Activated CD4-positive, alpha-beta T cell treated with anti-CD3 and anti-CD28 coated beads for 4 hours (primary cell): ENCODE results near the gene CD37.
A peak's percentile ranks its signal among the peaks of the same experiment; 100 is the strongest.
"Not testable (repeated sequence)": the region's sequence is repeated elsewhere in the genome, so short reads cannot be mapped to it uniquely, and the experiment has no call there.

Source experiments
- DNase-seq, 2 donors: peaks; one replicate each; pipeline ENCODE4 v3.0.0-alpha.2; 2020

CD37 gene, protein sequence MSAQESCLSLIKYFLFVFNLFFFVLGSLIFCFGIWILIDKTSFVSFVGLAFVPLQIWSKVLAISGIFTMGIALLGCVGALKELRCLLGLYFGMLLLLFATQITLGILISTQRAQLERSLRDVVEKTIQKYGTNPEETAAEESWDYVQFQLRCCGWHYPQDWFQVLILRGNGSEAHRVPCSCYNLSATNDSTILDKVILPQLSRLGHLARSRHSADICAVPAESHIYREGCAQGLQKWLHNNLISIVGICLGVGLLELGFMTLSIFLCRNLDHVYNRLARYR

DNA sequence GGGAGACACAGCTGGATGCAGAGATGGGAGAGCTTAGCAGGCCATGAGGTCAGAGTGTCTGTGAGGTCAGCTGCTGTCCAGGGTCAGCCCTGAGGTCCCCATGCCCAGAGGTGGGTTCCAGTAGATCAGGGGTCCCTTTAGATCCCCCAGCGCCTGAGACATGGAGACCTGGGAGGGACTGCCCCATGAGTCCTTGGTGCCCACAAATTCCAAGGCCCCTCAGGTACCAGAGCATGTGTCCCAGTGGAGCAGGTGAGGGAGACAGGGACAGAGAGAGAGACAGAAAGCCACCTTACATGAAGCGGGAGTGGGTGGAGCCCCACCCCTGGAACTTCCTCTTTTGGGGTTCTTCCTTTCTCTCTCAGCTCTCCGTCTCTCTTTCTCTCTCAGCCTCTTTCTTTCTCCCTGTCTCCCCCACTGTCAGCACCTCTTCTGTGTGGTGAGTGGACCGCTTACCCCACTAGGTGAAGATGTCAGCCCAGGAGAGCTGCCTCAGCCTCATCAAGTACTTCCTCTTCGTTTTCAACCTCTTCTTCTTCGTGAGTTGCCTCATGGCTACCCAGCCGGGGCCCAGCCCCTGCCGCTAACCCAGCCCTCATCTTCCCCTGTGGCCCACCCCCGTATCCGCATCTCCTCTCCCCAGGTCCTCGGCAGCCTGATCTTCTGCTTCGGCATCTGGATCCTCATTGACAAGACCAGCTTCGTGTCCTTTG, at the start of gene CD37:
Gene CD37 (plus strand): TSS at position 336 of the 713 bp plus-strand sequence. CDS start 135 bp downstream, at position 471.
- DNase-seq, result peak; percentile 44 to 52

DNA sequence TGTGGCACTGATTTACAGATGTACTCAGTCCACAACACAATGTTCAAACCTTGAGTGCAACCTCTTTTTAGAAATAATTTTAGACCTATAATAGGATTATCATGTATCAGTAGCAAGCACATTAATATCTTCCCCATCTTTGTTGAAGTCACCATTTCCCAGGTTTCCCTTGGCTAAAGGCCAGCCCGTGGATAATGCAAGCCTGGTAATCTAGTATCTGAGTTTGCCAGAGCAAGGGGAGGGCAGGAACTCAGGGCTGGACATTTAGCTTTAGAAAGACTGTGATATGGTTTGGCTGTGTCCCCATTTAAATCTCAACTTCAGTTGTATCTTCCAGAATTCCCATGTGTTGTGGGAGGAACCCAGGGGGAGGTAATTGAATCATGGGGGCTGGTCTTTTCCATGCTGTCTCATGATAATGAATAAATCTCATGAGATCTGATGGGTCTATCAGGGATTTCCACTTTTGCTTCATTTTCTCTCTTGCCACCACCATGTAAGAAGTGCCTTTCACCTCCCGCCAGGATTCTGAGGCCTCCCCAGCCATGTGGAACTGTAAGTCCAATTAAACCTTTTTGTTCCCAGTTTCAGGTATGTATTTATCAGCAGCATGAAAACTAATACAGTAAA, 48.0 kb upstream of the CD37 start:
- DNase-seq, result no peak

DNA sequence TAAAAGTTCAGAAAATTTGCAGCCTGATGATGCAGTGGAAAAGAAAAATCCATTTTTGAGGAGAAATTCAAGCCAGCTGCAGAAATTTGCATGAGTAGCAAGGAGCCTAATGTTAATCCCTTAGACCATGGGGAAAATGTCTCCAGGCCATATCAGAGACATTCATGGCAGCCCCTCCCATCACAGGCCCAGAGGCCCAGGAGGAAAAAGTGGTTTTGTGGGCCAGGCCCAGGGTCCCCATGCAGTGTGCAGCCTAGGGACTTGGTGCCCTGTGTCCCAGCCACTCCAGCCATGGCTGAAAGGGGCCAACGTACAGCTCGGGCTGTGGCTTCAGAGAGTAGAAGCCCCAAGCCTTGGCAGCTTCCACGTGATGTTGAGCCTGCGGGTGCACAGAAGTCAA, 47.0 kb upstream of the CD37 start:
- DNase-seq, result not testable (repeated sequence)

- not testable (repeated sequence) for DNase-seq
These were observed 45.9 kb upstream of the CD37 start for GRCh38 chr19:49289286-49289685.

DNA sequence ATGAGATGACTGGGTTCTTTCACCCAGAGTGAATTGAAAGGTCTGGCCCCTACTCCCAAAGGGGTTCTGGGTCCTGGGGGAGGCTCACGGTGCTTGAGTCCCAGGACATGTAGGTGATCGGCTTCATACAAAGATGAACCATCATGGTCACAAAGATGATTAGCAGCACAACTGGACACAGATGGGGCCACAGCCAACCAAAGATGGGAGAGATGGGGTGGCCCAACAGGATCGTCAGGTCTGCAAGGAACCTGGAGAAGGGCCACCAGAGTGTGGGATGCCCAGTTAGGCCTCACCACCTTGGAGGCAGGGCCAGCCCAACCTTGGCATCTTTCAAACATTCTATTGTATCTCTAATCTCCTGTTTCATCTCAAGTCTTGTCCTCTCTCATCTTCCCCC, 44.7 kb upstream of the CD37 start:
- no peak for DNase-seq

- no peak for DNase-seq
These were observed 40.8 kb upstream of the CD37 start for GRCh38 chr19:49294401-49294800.

GRCh38 chr19:49295208-49295880, 39.9 kb upstream of the CD37 start:
- no peak for DNase-seq

GRCh38 chr19:49297403-49297802, 37.8 kb upstream of the CD37 start:
- no peak for DNase-seq

DNA sequence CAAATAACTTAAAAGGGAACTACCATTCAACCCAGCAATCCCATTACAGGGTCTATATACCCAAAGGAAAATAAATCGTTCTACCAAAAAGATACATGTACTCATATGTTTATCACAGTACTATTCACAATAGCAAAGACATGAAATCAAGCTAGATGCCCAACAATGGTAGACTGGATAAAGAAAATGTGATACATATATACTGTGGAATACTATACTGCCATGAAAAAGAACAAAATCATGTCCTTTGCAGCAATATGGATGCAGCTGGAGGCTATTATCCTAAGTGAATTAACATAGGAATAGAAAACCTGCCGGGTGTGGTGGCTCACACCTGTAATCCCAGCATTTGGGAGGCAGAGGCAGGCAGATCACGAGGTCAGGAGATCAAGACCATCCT, 36.6 kb upstream of the CD37 start:
- not testable (repeated sequence) for DNase-seq

DNA sequence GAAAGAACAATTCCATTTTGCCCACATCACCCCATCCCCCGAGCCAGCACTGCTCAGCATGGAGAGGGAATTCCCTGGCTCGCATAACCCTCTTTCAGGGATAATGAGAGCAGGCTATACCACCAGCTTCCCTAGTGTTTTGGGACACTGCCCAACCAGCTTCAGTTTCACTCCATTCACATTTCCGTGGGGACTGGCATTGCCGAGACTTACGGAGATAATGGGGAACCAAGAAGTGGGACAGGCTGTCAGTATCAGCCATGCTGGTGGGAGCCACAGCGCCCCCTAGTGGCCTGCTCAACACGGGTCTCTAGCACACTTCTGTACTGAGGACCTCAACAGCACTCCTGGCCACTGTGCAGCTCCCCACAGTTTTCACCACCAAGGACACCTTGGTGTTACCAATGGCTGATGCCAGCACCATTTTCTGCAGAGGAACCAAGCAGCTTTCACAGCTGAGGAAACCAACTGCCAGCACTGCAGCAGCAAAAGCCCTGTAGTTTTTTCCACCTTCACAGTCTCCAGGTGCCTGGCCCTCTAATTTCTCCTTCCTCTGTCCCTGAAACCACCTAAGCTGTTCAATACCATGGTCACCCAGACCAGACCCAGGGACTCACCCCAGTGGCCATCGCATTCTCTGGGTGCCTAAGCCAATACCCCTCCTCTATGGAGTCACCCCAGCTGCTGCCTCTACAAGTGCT, 33.9 kb upstream of the CD37 start:
- peak; percentile 70 to 73 for DNase-seq

- DNase-seq, result no peak
These were observed 33.3 kb upstream of the CD37 start for GRCh38 chr19:49301866-49302252.

DNA sequence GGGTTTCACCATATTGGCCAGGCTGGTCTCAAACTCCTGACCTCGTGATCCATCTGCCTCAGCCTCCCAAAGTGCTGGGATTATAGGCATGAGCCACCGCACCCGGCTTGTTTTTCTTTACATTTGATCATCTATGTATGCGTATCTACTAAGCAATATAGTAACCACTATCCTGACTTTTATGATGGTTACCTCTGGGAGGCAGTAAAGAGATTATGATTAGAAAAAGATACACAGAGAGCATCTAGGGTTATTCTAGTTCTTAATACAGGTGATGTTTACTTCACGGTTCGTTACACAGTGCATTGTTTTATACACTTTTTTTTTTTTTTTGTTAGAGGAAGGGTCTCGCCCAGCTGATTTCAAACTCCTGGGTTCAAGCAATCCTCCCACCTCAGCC, 28.5 kb upstream of the CD37 start:
- DNase-seq, result not testable (repeated sequence)

DNA sequence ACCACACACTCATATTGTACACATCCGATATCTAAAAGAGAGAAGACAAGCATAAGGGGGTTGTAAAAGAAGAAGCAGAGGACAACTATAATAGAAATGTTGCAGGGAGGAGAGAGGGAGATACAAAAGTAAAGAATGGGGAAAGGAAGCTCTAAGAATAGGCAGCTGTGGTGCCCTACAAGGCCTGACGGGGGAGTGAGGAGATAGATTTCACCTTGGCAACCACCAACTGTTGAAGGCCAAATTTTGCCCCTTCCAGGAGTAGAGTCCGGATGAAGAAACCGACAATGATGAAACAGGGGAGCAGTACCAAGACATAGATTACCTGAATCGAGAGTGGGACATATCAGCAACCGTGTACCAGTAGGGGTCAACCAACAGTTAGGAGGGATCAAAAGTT, 26.1 kb upstream of the CD37 start:
- no peak for DNase-seq

DNA sequence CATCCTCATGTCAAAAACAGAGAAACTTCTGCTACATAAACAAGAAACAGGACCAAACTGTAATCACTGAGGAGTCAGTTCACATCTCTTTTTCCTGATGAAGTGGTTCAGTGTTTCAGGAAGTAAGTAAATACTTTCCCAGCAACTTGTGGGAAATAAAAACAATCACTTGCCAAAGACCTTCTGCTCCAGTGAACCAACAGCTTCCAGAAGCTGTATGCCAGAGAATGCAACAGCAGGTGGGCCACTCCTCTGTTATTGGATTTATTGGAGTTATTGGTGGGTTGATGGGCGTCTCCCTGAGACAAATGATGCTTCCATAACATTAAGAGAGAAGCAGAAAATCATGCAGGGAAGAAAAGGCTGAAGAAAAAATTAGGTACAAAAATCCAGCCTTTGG, 20.1 kb upstream of the CD37 start:
- no peak for DNase-seq

GRCh38 chr19:49316284-49316683, 18.9 kb upstream of the CD37 start:
- DNase-seq, result no peak

- DNase-seq, result no peak
These were observed 16.9 kb upstream of the CD37 start for GRCh38 chr19:49318296-49318695.

DNA sequence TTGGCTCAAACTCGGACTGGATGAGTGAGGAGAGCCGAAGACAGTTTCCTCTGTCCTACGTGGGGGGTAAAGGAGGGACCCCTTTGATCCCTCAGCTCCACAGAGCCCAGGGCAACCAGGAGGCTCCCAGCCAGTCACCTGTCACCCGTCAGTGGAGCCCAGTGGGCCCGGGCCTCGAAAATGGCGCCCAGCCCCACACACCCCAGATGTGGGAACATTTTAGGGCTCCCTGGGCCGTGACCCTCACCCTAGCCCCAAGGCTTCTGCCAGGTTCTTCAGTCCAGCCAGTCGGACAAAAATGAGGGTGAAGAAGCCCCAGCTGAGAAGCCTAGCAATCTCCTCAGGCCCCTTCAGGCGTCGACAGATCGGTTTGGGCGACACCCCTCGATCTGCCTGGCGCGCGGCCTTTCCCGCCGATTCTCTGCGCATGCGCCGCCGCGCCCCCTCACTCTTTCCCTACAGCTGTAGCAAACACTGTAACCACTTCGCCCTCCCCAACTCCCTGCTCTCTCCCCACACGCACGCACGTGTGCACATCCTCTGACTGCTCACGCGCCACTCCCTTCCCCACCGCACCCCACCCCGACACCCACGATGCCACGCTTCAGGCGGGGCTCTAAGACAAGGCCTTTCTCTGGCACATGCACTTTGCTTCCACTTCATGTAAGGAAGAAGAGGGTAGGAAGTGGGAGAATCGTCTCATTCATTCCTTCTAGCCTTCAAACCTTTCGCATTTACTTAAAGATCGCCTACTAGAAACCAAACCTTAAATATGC, 10.2 kb upstream of the CD37 start, which contains the start of gene SLC6A16:
Gene SLC6A16 (minus strand): TSS at position 391 of the 776 bp plus-strand sequence. CDS start 13,844 bp downstream, outside the sequence.
- no peak for DNase-seq

DNA sequence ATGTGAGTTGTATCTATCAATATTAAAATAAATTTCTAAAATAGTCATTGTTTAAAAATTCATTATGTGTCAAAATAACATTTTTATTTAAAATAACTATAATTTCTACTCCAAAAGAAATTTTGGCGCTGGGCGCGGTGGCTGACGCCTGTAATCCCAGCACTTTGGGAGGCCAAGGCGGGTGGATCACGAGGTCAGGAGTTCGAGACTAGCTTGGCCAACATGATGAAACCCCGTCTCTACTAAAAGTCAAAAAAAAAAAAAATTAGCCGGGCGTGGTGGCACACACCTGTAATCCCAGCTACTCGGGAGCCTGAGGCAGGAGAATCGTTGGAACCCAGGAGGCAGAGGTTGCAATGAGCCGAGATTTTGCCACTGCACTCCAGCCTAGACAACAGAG, 9.4 kb upstream of the CD37 start:
- not testable (repeated sequence) for DNase-seq

DNA sequence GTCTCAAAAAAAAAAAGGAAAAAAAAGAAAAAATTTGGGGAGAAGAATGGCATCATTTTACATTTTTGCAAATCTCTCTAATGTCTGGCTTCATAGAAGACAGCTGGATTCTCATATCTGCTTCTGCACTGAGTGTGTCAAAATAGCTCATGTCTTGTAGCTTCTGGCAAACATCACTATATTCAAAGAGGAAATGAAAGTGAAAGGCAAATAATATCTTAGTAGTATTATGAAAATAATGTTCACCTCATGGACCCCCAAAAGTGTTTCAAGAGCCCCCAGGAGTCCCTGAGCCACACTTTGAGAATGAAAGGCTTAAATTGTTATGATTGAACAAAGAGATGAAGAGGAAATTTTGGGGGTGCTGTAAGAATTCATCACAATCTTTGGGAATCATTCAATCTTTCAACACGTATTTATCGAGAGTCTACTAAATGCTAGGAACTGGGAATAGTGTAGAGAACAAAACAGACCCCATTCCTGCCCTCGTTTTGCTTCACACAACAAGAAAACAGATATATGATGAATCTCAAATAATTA, 9.0 kb upstream of the CD37 start:
- no peak for DNase-seq

- DNase-seq, result peak; percentile 52 to 60
These were observed 7.2 kb upstream of the CD37 start for GRCh38 chr19:49327878-49328544.

DNA sequence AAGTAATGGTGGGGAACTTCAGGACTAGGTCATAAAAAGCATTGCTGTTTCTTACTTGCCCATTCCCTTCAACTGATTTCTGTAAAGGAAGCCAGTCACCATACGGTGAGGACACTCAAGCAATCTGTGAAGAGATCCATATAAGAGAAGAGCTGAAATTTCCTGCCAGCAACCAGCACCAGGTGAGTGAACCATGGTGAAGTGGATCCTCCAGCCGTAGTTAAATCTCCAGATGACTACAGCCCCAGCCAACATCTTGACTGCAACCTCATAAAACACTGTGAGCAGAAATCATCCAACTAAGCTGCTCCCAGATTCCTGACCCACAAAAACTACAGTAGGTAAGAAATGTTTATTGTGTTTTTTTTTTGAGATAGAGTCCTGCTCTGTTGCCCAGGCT, 6.5 kb upstream of the CD37 start:
- DNase-seq, result no peak
